GM12878 (cell line): ENCODE data around the gene ZNF280D. TPM values are rescaled to one million over a fixed set of nuclear protein-coding genes. Genes with fewer than 3 reads are reported as not detected.

Experiments used
- ATAC-seq: fragments of 200-7000 bp; cut with Tn5 transposase; 3 replicates; pipeline ENCODE4 v1.9.1; 2020; ENCODE audit warnings: mild to moderate bottlenecking, moderate library complexity
- BruUV-seq: library from RNA; stranded (reverse); fragments of 400-500 nt; replicated peaks from 2 replicates; lab custom pipeline; 2021; lab: Mats Ljungman, UMichigan
- CTCF ChIA-PET: fragments of 300-600 bp; sonication (Branson Sonifier 250); formaldehyde crosslinking; extraction: SDS; loops from one replicate; lab custom pipeline; 2021; ENCODE audit warnings: inconsistent platforms; lab: Yijun Ruan, JAX
- POLR2A ChIA-PET: fragments of 350-600 bp; formaldehyde crosslinking; extraction: SDS; loops from one replicate; lab custom pipeline; 2021; ENCODE audit warnings: inconsistent platforms; lab: Charles Lee
- RAD21 ChIA-PET: fragments of 300-600 bp; sonication (Branson Sonifier 250); formaldehyde crosslinking; loops from one replicate; lab custom pipeline; 2023; ENCODE audit warnings: antibody characterized with exemption; ENCODE audit not compliant: unreplicated experiment; lab: Charles Lee
- SMC1A ChIA-PET: fragments of 300-600 bp; sonication (Branson Sonifier 250); formaldehyde crosslinking; loops from one replicate; lab custom pipeline; 2023; ENCODE audit not compliant: unreplicated experiment, uncharacterized antibody; lab: Charles Lee
- DNase-seq: peaks from one replicate; pipeline ENCODE4 v3.0.0-alpha.2; 2011; ENCODE audit warnings: low read depth, low spot score
- FAIRE-seq: peaks from 3 replicates; lab custom pipeline; 2011; peaks lifted over from hg19 to GRCh38; lab: Jason Lieb, UNC
- H2AFZ ChIP-seq: 2 replicates; pipeline ENCODE4 v1.6.0; 2011; ENCODE audit warnings: low read depth, low read length, control low read depth; ENCODE audit not compliant: control insufficient read depth
- H3K27ac ChIP-seq: 2 replicates; pipeline ENCODE4 v1.5.1; 2011; ENCODE audit warnings: control low read depth; ENCODE audit not compliant: control insufficient read depth, insufficient read depth
- H3K27me3 ChIP-seq, 2 experiments: replicated peaks in 1 of 2; 2 replicates each; pipeline versions ENCODE4 v1.6.0 to v1.6.1; 2011; ENCODE audit warnings: low read length in 1 of 2; ENCODE audit not compliant: control insufficient read depth in 2 of 2, insufficient read depth in 2 of 2
- H3K36me3 ChIP-seq, 2 experiments: 2 replicates each; pipeline ENCODE4 v1.5.1; 2011; ENCODE audit warnings: low read length in 1 of 2; ENCODE audit not compliant: control insufficient read depth in 2 of 2, insufficient read depth in 2 of 2
- H3K4me1 ChIP-seq: 2 replicates; pipeline ENCODE4 v1.6.1; 2011; ENCODE audit warnings: mild to moderate bottlenecking, low read length, moderate library complexity, mixed read lengths; ENCODE audit not compliant: control insufficient read depth, insufficient read depth
- H3K4me2 ChIP-seq: 2 replicates; pipeline ENCODE4 v1.6.0; 2011; ENCODE audit warnings: control low read depth; ENCODE audit not compliant: control insufficient read depth, insufficient read depth
- H3K4me3 ChIP-seq: fragments of 200-600 bp; sonication (generic); 2 replicates; pipeline ENCODE4 v1.5.1; 2016
- H3K79me2 ChIP-seq: 2 replicates; pipeline ENCODE4 v1.6.0; 2011; ENCODE audit warnings: low read length; ENCODE audit not compliant: control insufficient read depth, insufficient read depth
- H3K9ac ChIP-seq: 2 replicates; pipeline ENCODE4 v1.8.0; 2011; ENCODE audit warnings: low read length, control low read depth, mixed read lengths; ENCODE audit not compliant: control insufficient read depth, insufficient read depth
- H3K9me3 ChIP-seq: replicated peaks from 3 replicates; pipeline ENCODE4 v1.5.1; 2011; ENCODE audit warnings: mild to moderate bottlenecking, low read length; ENCODE audit not compliant: control insufficient read depth, insufficient read depth
- H4K20me1 ChIP-seq: 2 replicates; pipeline ENCODE4 v1.6.0; 2011; ENCODE audit not compliant: control insufficient read depth, insufficient read depth
- CREB1 ChIP-seq: IDR thresholded peaks from 2 replicates; pipeline ENCODE4 v1.6.1; 2012; ENCODE audit warnings: low read depth, mild to moderate bottlenecking, inconsistent platforms
- ESRRA ChIP-seq: IDR thresholded peaks from 2 replicates; pipeline ENCODE4 v1.6.1; 2012; ENCODE audit warnings: mild to moderate bottlenecking, low read length, improper control_type of control experiment
- FOXM1 ChIP-seq: IDR thresholded peaks from 2 replicates; pipeline ENCODE4 v1.6.1; 2012; ENCODE audit warnings: low read depth, mild to moderate bottlenecking, inconsistent platforms, low read length, moderate library complexity
- KDM1A ChIP-seq: fragments of 200-600 bp; sonication (generic); IDR thresholded peaks from 2 replicates; pipeline ENCODE4 v1.6.1; 2016; ENCODE audit warnings: borderline replicate concordance
- NFYA ChIP-seq: IDR thresholded peaks from 2 replicates; pipeline ENCODE4 v1.6.1; 2011; ENCODE audit warnings: low read depth, mild to moderate bottlenecking, low read length, improper control_type of control experiment, borderline replicate concordance
- NR2F1 ChIP-seq: fragments of 450-650 bp; conservative IDR thresholded peaks from 2 replicates; pipeline ENCODE4 v1.6.1; 2017; ENCODE audit warnings: mild to moderate bottlenecking
- RELA ChIP-seq: fragments of 450-650 bp; IDR thresholded peaks from 2 replicates; pipeline ENCODE4 v1.8.0; 2014; ENCODE audit warnings: borderline replicate concordance; ENCODE audit not compliant: partially characterized antibody
- RUNX3 ChIP-seq: IDR thresholded peaks from 2 replicates; pipeline ENCODE4 v1.6.1; 2012; ENCODE audit warnings: low read length, inconsistent platforms
- SREBF2 ChIP-seq: IDR thresholded peaks from 2 replicates; pipeline ENCODE4 v1.6.1; 2012; ENCODE audit warnings: mild to moderate bottlenecking, low read length
- ZNF207 ChIP-seq: fragments of 450-650 bp; IDR thresholded peaks from 2 replicates; pipeline ENCODE4 v1.6.1; 2014; ENCODE audit warnings: antibody characterized with exemption, mild to moderate bottlenecking, borderline replicate concordance
- ZNF274 ChIP-seq: IDR thresholded peaks from one replicate; pipeline ENCODE4 v1.8.0; 2011; ENCODE audit not compliant: insufficient read length, insufficient read depth
- WGBS: methylation state at CpG from one replicate; pipeline ENCODE4 v1.1.6; 2016; ENCODE audit warnings: low lambda C conversion rate; ENCODE audit not compliant: insufficient replicate concordance, insufficient coverage; ENCODE audit errors: missing lambda C conversion rate; 5-methylcytosine and 5-hydroxymethylcytosine counted together
- in situ Hi-C: fragments of 300-500 bp; cut with MboI; formaldehyde crosslinking; loops from 9 replicates; pipeline ENCODE4 v1.14.3; 2018; ENCODE audit warnings: mixed read lengths
- intact Hi-C: fragments of 100-400 bp; cut with micrococcal nuclease; formaldehyde crosslinking; loops from one replicate; pipeline ENCODE4 v1.14.2; 2022; ENCODE audit not compliant: unreplicated experiment
- polyA plus RNA-seq, 11 experiments: library from polyadenylated mRNA; depleted of rRNA in 4 of 11; unstranded in 6 of 11; stranded (reverse) in 5 of 11; fragments of >200 nt; fragmentation: Nextera tagmentation in 4 of 11; fragmentation: Illumina TruSeq in 1 of 11; extraction: Ambion mirVana in 4 of 11; extraction: Trizol in 1 of 11; gene quantifications; 1 replicate in 1 of 11; 2 replicates in 10 of 11; pipeline versions ENCODE4 v1.2.1 to v1.2.3, GENCODE V29; 2011 to 2016; ENCODE audit warnings: inconsistent platforms in 2 of 11, missing spikeins in 2 of 11, low read depth in 1 of 11
- total RNA-seq, 4 experiments: library from RNA; depleted of rRNA in 3 of 4; stranded (reverse); fragments of >200 nt in 3 of 4; fragmentation: Illumina TruSeq in 1 of 4; extraction: Trizol in 1 of 4; gene quantifications; 2 replicates each; pipeline versions ENCODE4 v1.2.1 to v1.2.3, GENCODE V29; 2013 to 2021
- TF ChIP-seq, protein P1 (sequence below): fragments of 450-650 bp; IDR thresholded peaks from 2 replicates; pipeline ENCODE4 v1.6.1; 2014; ENCODE audit warnings: mild to moderate bottlenecking
- TF ChIP-seq, protein P2 (sequence below): fragments of 450-650 bp; IDR thresholded peaks from 2 replicates; pipeline ENCODE4 v1.6.1; 2018; ENCODE audit warnings: mild to moderate bottlenecking, low read depth, moderate library complexity; ENCODE audit not compliant: partially characterized antibody

Gene ZNF280D
- total and polyA plus RNA-seq, 10 of the 15 experiments (the other 5 are each of a cell fraction or from before 2014, with no cell fraction given) = 5.6 to 18.6 (median 8.6) TPM

DNA sequence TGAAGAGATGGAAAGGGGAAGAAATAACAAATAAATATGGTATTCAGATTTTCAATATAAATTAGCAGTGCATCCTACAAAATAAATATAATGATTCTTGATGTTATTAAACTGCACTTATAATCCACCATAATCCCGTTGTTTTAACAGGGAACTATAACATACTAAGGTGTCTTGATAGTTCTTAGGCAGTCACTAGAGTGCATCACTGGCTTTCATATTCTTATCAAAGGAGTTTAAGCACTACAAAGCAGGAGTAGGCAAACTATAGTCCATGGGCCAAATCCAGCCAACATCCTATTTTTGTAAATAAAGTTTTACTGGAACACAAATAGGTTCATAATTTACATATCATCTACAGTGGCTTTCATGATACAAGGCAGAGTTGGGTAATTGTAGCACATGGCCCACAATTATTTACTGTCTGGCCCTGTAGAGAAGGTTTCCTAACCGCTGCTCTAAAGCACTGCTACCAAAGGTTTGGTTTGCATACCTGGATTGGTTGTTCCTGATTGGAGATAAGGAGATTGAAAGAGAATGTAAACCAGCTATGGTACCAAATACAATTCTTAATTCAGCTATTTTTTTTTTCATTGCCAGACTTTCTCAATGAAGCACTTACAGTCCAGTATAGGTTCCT lies 104.3 kb downstream of the ZNF280D start:
- intact Hi-C loops = no loop called here
- Histone ChIP-seq H3K9me3 (no peaks in the 10 kb centered on the region), H3K36me3 (no peaks in the 10 kb centered on the region), H3K27me3 (no peaks in the 10 kb centered on the region), H4K20me1 (no peaks in the 10 kb centered on the region), H3K9ac (no peak overlapping the region), H3K4me3 (no peak overlapping the region), H3K4me1 (no peaks in the 10 kb centered on the region), H3K27ac (no peak overlapping the region), H2AFZ (no peak overlapping the region), H3K4me2 (no peak overlapping the region), H3K79me2 (no peaks in the 10 kb centered on the region)
- BruUV-seq = no TSS peak
- RAD21 ChIA-PET = no interaction called here
- ATAC-seq (no peak), FAIRE-seq (peak; percentile 7), DNase-seq (no peak)
- SMC1A ChIA-PET = interaction anchor here (1.2 kb wide), 1 partner anchor 9 kb away, joined by 3 read pairs; no protein-coding TSS in a partner anchor
- in situ Hi-C loops = no loop called here
- CTCF ChIA-PET = no interaction called here
- TF ChIP-seq ESRRA = no peak
- TF ChIP-seq ZNF207 = no peak
- TF ChIP-seq CREB1 = no peak
- TF ChIP-seq KDM1A = no peak
- TF ChIP-seq ZNF274 = no peak
- TF ChIP-seq, protein P1, sequence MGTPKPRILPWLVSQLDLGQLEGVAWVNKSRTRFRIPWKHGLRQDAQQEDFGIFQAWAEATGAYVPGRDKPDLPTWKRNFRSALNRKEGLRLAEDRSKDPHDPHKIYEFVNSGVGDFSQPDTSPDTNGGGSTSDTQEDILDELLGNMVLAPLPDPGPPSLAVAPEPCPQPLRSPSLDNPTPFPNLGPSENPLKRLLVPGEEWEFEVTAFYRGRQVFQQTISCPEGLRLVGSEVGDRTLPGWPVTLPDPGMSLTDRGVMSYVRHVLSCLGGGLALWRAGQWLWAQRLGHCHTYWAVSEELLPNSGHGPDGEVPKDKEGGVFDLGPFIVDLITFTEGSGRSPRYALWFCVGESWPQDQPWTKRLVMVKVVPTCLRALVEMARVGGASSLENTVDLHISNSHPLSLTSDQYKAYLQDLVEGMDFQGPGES = no peak
- TF ChIP-seq NR2F1 = no peak
- TF ChIP-seq RELA = no peak
- no peak for TF ChIP-seq NFYA
- TF ChIP-seq FOXM1 = no peak
- TF ChIP-seq RUNX3 = no peak
- TF ChIP-seq, protein P2, sequence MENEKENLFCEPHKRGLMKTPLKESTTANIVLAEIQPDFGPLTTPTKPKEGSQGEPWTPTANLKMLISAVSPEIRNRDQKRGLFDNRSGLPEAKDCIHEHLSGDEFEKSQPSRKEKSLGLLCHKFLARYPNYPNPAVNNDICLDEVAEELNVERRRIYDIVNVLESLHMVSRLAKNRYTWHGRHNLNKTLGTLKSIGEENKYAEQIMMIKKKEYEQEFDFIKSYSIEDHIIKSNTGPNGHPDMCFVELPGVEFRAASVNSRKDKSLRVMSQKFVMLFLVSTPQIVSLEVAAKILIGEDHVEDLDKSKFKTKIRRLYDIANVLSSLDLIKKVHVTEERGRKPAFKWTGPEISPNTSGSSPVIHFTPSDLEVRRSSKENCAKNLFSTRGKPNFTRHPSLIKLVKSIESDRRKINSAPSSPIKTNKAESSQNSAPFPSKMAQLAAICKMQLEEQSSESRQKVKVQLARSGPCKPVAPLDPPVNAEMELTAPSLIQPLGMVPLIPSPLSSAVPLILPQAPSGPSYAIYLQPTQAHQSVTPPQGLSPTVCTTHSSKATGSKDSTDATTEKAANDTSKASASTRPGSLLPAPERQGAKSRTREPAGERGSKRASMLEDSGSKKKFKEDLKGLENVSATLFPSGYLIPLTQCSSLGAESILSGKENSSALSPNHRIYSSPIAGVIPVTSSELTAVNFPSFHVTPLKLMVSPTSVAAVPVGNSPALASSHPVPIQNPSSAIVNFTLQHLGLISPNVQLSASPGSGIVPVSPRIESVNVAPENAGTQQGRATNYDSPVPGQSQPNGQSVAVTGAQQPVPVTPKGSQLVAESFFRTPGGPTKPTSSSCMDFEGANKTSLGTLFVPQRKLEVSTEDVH = no peak
- TF ChIP-seq SREBF2 = no peak
- 96% methylated on average over 2 of the region's 2 CpGs for WGBS
- POLR2A ChIA-PET = no interaction called here
